ENCODE data around the gene RASSF1. TPM values are rescaled to one million over a fixed set of nuclear protein-coding genes. Genes with fewer than 3 reads are reported as not detected.

RASSF1 gene
- total and polyA plus RNA-seq, 2 of the 13 experiments (the other 11 are each of a cell fraction or from before 2014, with no cell fraction given) = 10.2 to 27.5 TPM

GRCh38 chr3:50324351-50325112 lies 16.1 kb downstream of the RASSF1 start (continued):
- TF ChIP-seq HNF1A (IDR thresholded peaks at IDR 0.05; ENCODE audit: low read depth) (no peak), HNF1A (CRISPR knock-in tag; IDR thresholded peaks at IDR 0.05; ENCODE audit: borderline replicate concordance) (peak; percentile 63), CAMTA2 (CRISPR knock-in tag; IDR thresholded peaks at IDR 0.05; ENCODE audit: borderline replicate concordance) (no peak), RCOR2 (CRISPR knock-in tag; IDR thresholded peaks at IDR 0.05) (0 out of 2 replicates have a peak, but pooled peaks have one; percentile 32), IRF2 (CRISPR knock-in tag; IDR thresholded peaks at IDR 0.05) (peak; percentile 68; the same call in 1 of the 2 replicates), FOXC1 (CRISPR knock-in tag; IDR thresholded peaks at IDR 0.05; ENCODE audit: borderline replicate concordance) (0 out of 2 replicates have a peak, but pooled peaks have one; percentile 50), ZXDC (CRISPR knock-in tag; IDR thresholded peaks at IDR 0.05) (peak; percentile 29; the same call in 1 of the 2 replicates), GTF3A (CRISPR knock-in tag; conservative IDR thresholded peaks at IDR 0.05) (0 out of 2 replicates have a peak, but pooled peaks have one; percentile 73), KDM2A (CRISPR knock-in tag; IDR thresholded peaks at IDR 0.05; ENCODE audit: borderline replicate concordance, low read depth) (peak; percentile 78; the same call in 1 of the 2 replicates), JDP2 (CRISPR knock-in tag; IDR thresholded peaks at IDR 0.05; ENCODE audit: borderline replicate concordance) (no peak), ATF7 (IDR thresholded peaks at IDR 0.05) (no peak), ATF7 (CRISPR knock-in tag; IDR thresholded peaks at IDR 0.05) (peak; percentile 59; the same call in 1 of the 2 replicates), TEAD2 (CRISPR knock-in tag; IDR thresholded peaks at IDR 0.05) (no peak), ZNF782 (CRISPR knock-in tag; IDR thresholded peaks at IDR 0.05; ENCODE audit: borderline replicate concordance) (peak; percentile 62; the same call in 1 of the 2 replicates), CREB1 (IDR thresholded peaks at IDR 0.05) (no peak), CREB1 (CRISPR knock-in tag; IDR thresholded peaks at IDR 0.05) (peak; percentile 50; the same call in 1 of the 2 replicates), THRA (CRISPR knock-in tag; IDR thresholded peaks at IDR 0.05; ENCODE audit: borderline replicate concordance) (peak; percentile 57; the same call in 1 of the 2 replicates), HNF4A (CRISPR knock-in tag; IDR thresholded peaks at IDR 0.05) (peak; percentile 80), NR2F6 (IDR thresholded peaks at IDR 0.05) (peak; percentile 74), NR2F6 (CRISPR knock-in tag; IDR thresholded peaks at IDR 0.05) (peak; percentile 86), THAP11 (CRISPR knock-in tag; IDR thresholded peaks at IDR 0.05) (peak; percentile 77)
